Motor neuron (in vitro differentiated cells): ENCODE measurements around the gene RPS19BP1. TPM values are rescaled to one million over a fixed set of nuclear protein-coding genes. Genes with fewer than 3 reads are reported as not detected.

ENCODE experiments used
- total RNA-seq, 8 experiments: library from RNA; unstranded; fragments of 300-600 nt; gene quantifications; 2 replicates each; pipeline versions ENCODE4 v1.2.3 to v1.2.4, GENCODE V29; 2022

The RPS19BP1 gene
- total RNA-seq, 8 experiments from 2014 or later = 69.1 to 114 (median 89.9) TPM

Other genes starting within 250 kb of the RPS19BP1 start
- 1,000 to 10,000 TPM; 1,236 to 3,241 (median 1,964) TPM for gene RPL3, start 213.1 kb downstream of the RPS19BP1 start, total RNA-seq
- 10 to 100 TPM in 7 of 8 experiments, 1 to 10 TPM in 1; 7.7 to 26.6 (median 18.5) TPM for gene SYNGR1, start 182.8 kb downstream of the RPS19BP1 start, total RNA-seq
- 10 to 100 TPM in 7 of 8 experiments, 1 to 10 TPM in 1; 9.3 to 25.6 (median 15.8) TPM for gene TAB1, start 133.0 kb downstream of the RPS19BP1 start, total RNA-seq
- gene MGAT3, start 75.7 kb downstream of the RPS19BP1 start, total RNA-seq = 10 to 100 TPM; 17.5 to 28.6 (median 20.4) TPM
- 10 to 100 TPM; 20.9 to 38.8 (median 29.2) TPM for gene MIEF1, start 30.5 kb downstream of the RPS19BP1 start, total RNA-seq
- 100 to 1,000 TPM; 351 to 694 (median 479) TPM for gene ATF4, start 12.2 kb downstream of the RPS19BP1 start, total RNA-seq
- under 1 TPM; 0.09 to 1.00 (median 0.24) TPM for gene CACNA1I, start 38.0 kb upstream of the RPS19BP1 start, total RNA-seq